B cell (primary cell): ENCODE results near the gene HEXIM1. TPM values are rescaled to one million over a fixed set of nuclear protein-coding genes. Genes with fewer than 3 reads are reported as not detected.

ENCODE experiments used
- ATAC-seq: fragments of 200-7000 bp; cut with Tn5 transposase; one replicate; pipeline ENCODE4 v1.10.0; 2021; ENCODE audit warnings: low read depth, mild to moderate bottlenecking, moderate number of reproducible peaks, moderate library complexity
- CTCF ChIA-PET: fragments of 350-600 bp; sonication (Branson Sonifier 250); formaldehyde crosslinking; loops from one replicate; lab custom pipeline; 2021; ENCODE audit warnings: antibody characterized with exemption, inconsistent platforms; lab: Charles Lee
- POLR2A ChIA-PET: fragments of 350-600 bp; sonication (Branson Sonifier 250); formaldehyde crosslinking; loops from one replicate; lab custom pipeline; 2021; ENCODE audit warnings: antibody characterized with exemption; lab: Charles Lee
- DNase-seq: peaks from one replicate; pipeline ENCODE4 v3.0.0; 2013
- H2AFZ ChIP-seq: 2 replicates; pipeline ENCODE4 v1.6.1; 2012; ENCODE audit warnings: mild to moderate bottlenecking, low read depth, low read length; ENCODE audit not compliant: insufficient read depth, poor library complexity, severe bottlenecking
- H3K27ac ChIP-seq, 2 donors: 1 replicate in 1 of 2; 2 replicates in 1 of 2; pipeline ENCODE4 v1.5.1; 2012 to 2013; ENCODE audit warnings: low read length in 2 of 2, mild to moderate bottlenecking in 2 of 2, moderate library complexity in 1 of 2
- H3K27me3 ChIP-seq, 4 experiments: fragments of 200-600 bp in 1 of 4; sonication (generic) in 1 of 4; replicated peaks in 1 of 4; 1 replicate in 2 of 4; 2 replicates in 2 of 4; pipeline versions ENCODE4 v1.6.1 to v1.7.0; 2013 to 2016; ENCODE audit warnings: low read length in 3 of 4, mild to moderate bottlenecking in 2 of 4, mixed read lengths in 1 of 4, moderate library complexity in 1 of 4; ENCODE audit not compliant: insufficient read depth in 4 of 4, control insufficient read depth in 3 of 4; ENCODE audit errors: control extremely low read depth in 1 of 4
- H3K36me3 ChIP-seq, 2 experiments: replicated peaks in 1 of 2; 1 replicate in 1 of 2; 2 replicates in 1 of 2; pipeline versions ENCODE4 v1.6.1 to v1.7.1; 2013; ENCODE audit warnings: low read length in 1 of 2; ENCODE audit not compliant: insufficient read depth in 2 of 2, control insufficient read depth in 1 of 2; ENCODE audit errors: control extremely low read depth in 1 of 2, extremely low read depth in 1 of 2
- H3K4me1 ChIP-seq, 2 donors: fragments of 200-600 bp in 1 of 2; sonication (generic) in 1 of 2; 1 replicate in 1 of 2; 2 replicates in 1 of 2; pipeline versions ENCODE4 v1.5.1 to v1.6.1; 2013 to 2017; ENCODE audit warnings: low read length in 2 of 2; ENCODE audit not compliant: control insufficient read depth in 2 of 2, insufficient read depth in 2 of 2
- H3K4me2 ChIP-seq: replicated peaks from 2 replicates; pipeline ENCODE3; 2012; ENCODE audit warnings: mild to moderate bottlenecking, low read depth, low read length; ENCODE audit not compliant: poor library complexity, severe bottlenecking
- H3K4me3 ChIP-seq, 5 experiments: fragments of 200-600 bp in 1 of 5; sonication (generic) in 1 of 5; 1 replicate in 3 of 5; 2 replicates in 2 of 5; pipeline versions ENCODE4 v1.5.1 to v1.7.0; 2011 to 2016; ENCODE audit warnings: low read length in 4 of 5, mild to moderate bottlenecking in 4 of 5, low read depth in 2 of 5, control low read depth in 1 of 5, moderate library complexity in 1 of 5; ENCODE audit not compliant: insufficient read depth in 1 of 5; ENCODE audit errors: control extremely low read depth in 1 of 5, extremely low read depth in 1 of 5
- H3K79me2 ChIP-seq: fragments of 200-600 bp; sonication (generic); one replicate; pipeline ENCODE4 v1.6.0; 2016; ENCODE audit warnings: low read length; ENCODE audit not compliant: control insufficient read depth, insufficient read depth
- H3K9ac ChIP-seq: fragments of 200-600 bp; sonication (generic); 2 replicates; pipeline ENCODE4 v1.6.1; 2017; ENCODE audit warnings: mild to moderate bottlenecking, low read length, moderate library complexity
- H3K9me3 ChIP-seq, 3 donors: one replicate each; pipeline versions ENCODE4 v1.6.1 to v1.7.1; 2013; ENCODE audit warnings: low read length in 2 of 3; ENCODE audit not compliant: control insufficient read depth in 2 of 3, insufficient read depth in 1 of 3; ENCODE audit errors: control extremely low read depth in 1 of 3
- H4K20me1 ChIP-seq: 2 replicates; pipeline ENCODE4 v1.6.0; 2012; ENCODE audit warnings: mild to moderate bottlenecking, low read length; ENCODE audit not compliant: insufficient read depth, control insufficient read depth, poor library complexity, severe bottlenecking
- H3K27ac Mint-ChIP-seq: one replicate; pipeline ENCODE4 v1.8.0; 2021; ENCODE audit warnings: mixed read lengths
- H3K27me3 Mint-ChIP-seq: one replicate; pipeline ENCODE4 v1.8.0; 2021; ENCODE audit warnings: mixed read lengths
- H3K4me1 Mint-ChIP-seq: one replicate; pipeline ENCODE4 v1.8.0; 2021; ENCODE audit warnings: mixed read lengths
- H3K4me3 Mint-ChIP-seq: one replicate; pipeline ENCODE4 v1.8.0; 2021; ENCODE audit warnings: mixed read lengths
- H3K9me3 Mint-ChIP-seq: one replicate; pipeline ENCODE4 v1.8.0; 2022; ENCODE audit warnings: mixed read lengths; ENCODE audit not compliant: insufficient read depth
- CTCF ChIP-seq: fragments of 200-600 bp; IDR thresholded peaks from one replicate; pipeline ENCODE4 v1.8.0; 2022; ENCODE audit warnings: antibody characterized with exemption, mild to moderate bottlenecking
- EZH2 ChIP-seq: IDR thresholded peaks from 2 replicates; pipeline ENCODE4 v1.6.1; 2012; ENCODE audit warnings: borderline replicate concordance, low read depth, mild to moderate bottlenecking, moderate library complexity, low read length; ENCODE audit not compliant: insufficient read depth, poor library complexity, severe bottlenecking
- WGBS: methylation state at CpG from one replicate; pipeline ENCODE4 v1.1.5; 2013; ENCODE audit warnings: missing lambda C conversion rate; ENCODE audit not compliant: insufficient coverage; 5-methylcytosine and 5-hydroxymethylcytosine counted together
- intact Hi-C: fragments of 100-400 bp; cut with micrococcal nuclease; formaldehyde crosslinking; loops from one replicate; pipeline ENCODE4 v1.10.0; 2022
- polyA plus RNA-seq: library from polyadenylated mRNA; depleted of rRNA; stranded (reverse); fragments of >200 nt; gene quantifications from 2 replicates; pipeline ENCODE4 v1.2.3, GENCODE V29; 2012
- total RNA-seq, 2 donors: library from RNA; stranded (reverse); fragments of 120-200 nt in 1 of 2; gene quantifications; 1 replicate in 1 of 2; 2 replicates in 1 of 2; pipeline versions ENCODE4 v1.2.3 to v1.2.4, GENCODE V29; 2013 to 2022

HEXIM1 gene
- total and polyA plus RNA-seq, 2 donors (not counting 1 experiment from before 2014, with no cell fraction given): 23.7 to 48.9 TPM

DNA sequence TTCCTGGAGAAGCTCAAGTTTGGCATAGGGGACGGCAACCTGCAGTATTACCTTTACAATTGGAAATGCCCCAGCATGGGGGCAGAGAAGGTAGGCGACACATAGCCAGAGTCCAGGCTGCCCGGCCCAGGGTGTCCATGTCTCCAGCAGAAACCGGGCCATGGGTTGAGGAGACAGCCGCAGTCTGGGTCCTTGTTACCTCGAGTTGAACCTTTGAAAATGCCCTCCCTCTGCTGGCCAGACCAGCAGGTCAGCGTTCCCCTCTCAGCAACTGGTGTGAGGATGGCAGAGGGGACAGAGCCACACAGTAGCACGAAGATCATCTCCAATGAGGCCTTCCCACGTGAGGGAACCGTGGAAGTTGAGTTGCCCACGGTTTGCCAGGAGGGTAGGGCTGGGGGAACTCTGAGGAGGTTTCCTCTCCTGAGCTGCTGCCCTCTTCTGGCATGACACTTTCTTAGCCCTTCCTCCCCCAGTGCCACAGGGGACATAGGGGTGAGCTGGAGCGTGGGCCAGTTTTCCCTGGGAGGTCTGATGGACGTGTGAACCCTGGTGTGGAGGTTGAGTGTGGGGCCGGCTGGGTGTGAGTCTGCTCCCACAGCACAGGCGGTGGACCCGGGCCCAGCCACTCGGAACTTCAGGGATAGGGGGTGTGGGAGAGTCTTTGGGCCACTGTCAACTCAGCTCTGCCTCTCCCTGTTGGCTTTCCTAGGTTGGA is 43.2 kb upstream of the HEXIM1 start:
- DNase-seq: no peak
- Mint-ChIP-seq H3K4me3 (no peak overlapping the region), H3K4me1 (no peaks in the 10 kb centered on the region), H3K9me3 (no peaks in the 10 kb centered on the region), H3K27ac (no peak overlapping the region), H3K27me3 (no peaks in the 10 kb centered on the region)
- Histone ChIP-seq H3K4me2 (no peak overlapping the region), H3K4me1 (no peaks in the 10 kb centered on the region), H3K36me3 (peaks cover 3 to 66% of the 10 kb centered on the region in 2 experiments), H2AFZ (no peak overlapping the region), H4K20me1 (no peaks in the 10 kb centered on the region), H3K27me3 (no peaks in the 10 kb centered on the region), H3K27ac (no peak overlapping the region), H3K79me2 (no peaks in the 10 kb centered on the region), H3K9me3 (no peaks in the 10 kb centered on the region), H3K9ac (no peak overlapping the region), H3K4me3 (no peak overlapping the region)
- TF ChIP-seq EZH2 (no peak), CTCF (no peak)
- no peak for ATAC-seq
- WGBS: 95% methylated on average over 16 of the region's 17 CpGs
- POLR2A ChIA-PET: no interaction called here
- CTCF ChIA-PET: no interaction called here
- intact Hi-C loops: no loop called here

DNA sequence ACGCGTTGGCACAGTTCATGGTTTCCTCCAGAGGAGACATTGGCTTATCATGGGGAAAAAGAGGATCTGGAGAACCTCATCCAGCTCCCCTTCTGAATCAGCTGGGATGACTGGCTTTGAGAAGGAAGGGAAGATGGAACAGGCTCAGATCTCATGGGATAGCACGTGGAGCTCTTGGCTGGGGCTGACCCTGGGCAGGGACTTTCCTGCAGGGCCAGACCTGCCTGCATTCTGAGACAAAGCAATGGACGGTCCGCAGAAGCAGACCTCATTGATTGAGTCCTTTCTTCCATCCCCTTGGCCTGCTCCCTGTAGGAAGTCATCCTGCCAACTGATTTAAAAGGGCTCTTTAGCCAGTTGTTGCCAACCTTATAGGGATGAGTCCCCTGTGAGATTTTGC is 42.2 kb upstream of the HEXIM1 start:
- H3K4me1 Mint-ChIP-seq: peaks cover under 1% of the 10 kb centered on the region
- H3K4me1 ChIP-seq: no peaks in the 10 kb centered on the region
- CTCF ChIA-PET: no interaction called here
- DNase-seq (no peak), ATAC-seq (no peak)
- no peaks in the 10 kb centered on the region for H3K27me3 ChIP-seq
- H3K27ac Mint-ChIP-seq: no peak overlapping the region
- H3K9me3 ChIP-seq: no peaks in the 10 kb centered on the region
- no peaks in the 10 kb centered on the region for H3K9me3 Mint-ChIP-seq
- no peaks in the 10 kb centered on the region for H4K20me1 ChIP-seq
- H3K79me2 ChIP-seq: no peaks in the 10 kb centered on the region
- H2AFZ ChIP-seq: no peak overlapping the region
- POLR2A ChIA-PET: no interaction called here
- no peak overlapping the region for H3K4me2 ChIP-seq
- no peak overlapping the region for H3K4me3 ChIP-seq
- no peak for TF ChIP-seq CTCF
- TF ChIP-seq EZH2: no peak
- H3K36me3 ChIP-seq: peaks cover 3 to 66% of the 10 kb centered on the region in 2 experiments
- no peak overlapping the region for H3K4me3 Mint-ChIP-seq
- H3K27ac ChIP-seq: no peak overlapping the region
- intact Hi-C loops: no loop called here
- no peak overlapping the region for H3K9ac ChIP-seq
- 94% methylated on average over 4 of the region's 5 CpGs for WGBS
- H3K27me3 Mint-ChIP-seq: no peaks in the 10 kb centered on the region
